ENCODE results near the gene CAB39L.

GRCh38 chr13:49374585-49375290 lies 69.1 kb downstream of the CAB39L start:
- no peak for TF ChIP-seq EZH2 (IDR thresholded peaks at IDR 0.05; ENCODE audit: borderline replicate concordance, low read depth, low read length, poor library complexity, severe bottlenecking)
- no peak for TF ChIP-seq CTCF (conservative IDR thresholded peaks at IDR 0.05; ENCODE audit: low read depth, low read length)
